Activated B cell treated with CpG ODN at 0.5 μM for 24 hours (primary cell): ENCODE measurements around the gene HPS5. TPM values are rescaled to one million over a fixed set of nuclear protein-coding genes. Genes with fewer than 3 reads are reported as not detected.

ENCODE experiments used
- ATAC-seq: fragments of 200-7000 bp; cut with Tn5 transposase; one replicate; pipeline ENCODE4 v1.10.0; 2021; ENCODE audit warnings: low read depth, mild to moderate bottlenecking, moderate library complexity
- CTCF ChIA-PET: fragments of 350-600 bp; sonication (Branson Sonifier 250); formaldehyde crosslinking; loops from one replicate; lab custom pipeline; 2021; ENCODE audit warnings: antibody characterized with exemption; lab: Charles Lee
- POLR2A ChIA-PET: fragments of 350-600 bp; sonication (Branson Sonifier 250); formaldehyde crosslinking; loops from one replicate; lab custom pipeline; 2021; ENCODE audit warnings: antibody characterized with exemption; lab: Charles Lee
- DNase-seq: peaks from one replicate; pipeline ENCODE4 v3.0.0; 2022
- H3K27ac Mint-ChIP-seq: one replicate; pipeline ENCODE4 v1.8.0; 2020; ENCODE audit warnings: mixed read lengths
- H3K27me3 Mint-ChIP-seq: one replicate; pipeline ENCODE4 v1.8.0; 2021; ENCODE audit warnings: mixed read lengths
- H3K36me3 Mint-ChIP-seq: one replicate; pipeline ENCODE4 v1.8.0; 2021; ENCODE audit warnings: low read depth, mixed read lengths
- H3K4me1 Mint-ChIP-seq: one replicate; pipeline ENCODE4 v1.8.0; 2021; ENCODE audit warnings: mixed read lengths
- H3K4me3 Mint-ChIP-seq: one replicate; pipeline ENCODE4 v1.8.0; 2020; ENCODE audit warnings: mild to moderate bottlenecking, mixed read lengths
- H3K9me3 Mint-ChIP-seq: one replicate; pipeline ENCODE4 v1.8.0; 2020; ENCODE audit warnings: mixed read lengths
- intact Hi-C: fragments of 100-400 bp; cut with micrococcal nuclease; formaldehyde crosslinking; loops from one replicate; pipeline ENCODE4 v1.15.1; 2024
- total RNA-seq: library from RNA; stranded (reverse); gene quantifications from 2 replicates; pipeline ENCODE4 v1.2.3, GENCODE V29; 2022
- TF ChIP-seq, protein P1 (sequence below): fragments of 200-600 bp; IDR thresholded peaks from one replicate; pipeline ENCODE4 v1.8.0; 2022; ENCODE audit warnings: antibody characterized with exemption, mild to moderate bottlenecking

Gene HPS5, protein sequence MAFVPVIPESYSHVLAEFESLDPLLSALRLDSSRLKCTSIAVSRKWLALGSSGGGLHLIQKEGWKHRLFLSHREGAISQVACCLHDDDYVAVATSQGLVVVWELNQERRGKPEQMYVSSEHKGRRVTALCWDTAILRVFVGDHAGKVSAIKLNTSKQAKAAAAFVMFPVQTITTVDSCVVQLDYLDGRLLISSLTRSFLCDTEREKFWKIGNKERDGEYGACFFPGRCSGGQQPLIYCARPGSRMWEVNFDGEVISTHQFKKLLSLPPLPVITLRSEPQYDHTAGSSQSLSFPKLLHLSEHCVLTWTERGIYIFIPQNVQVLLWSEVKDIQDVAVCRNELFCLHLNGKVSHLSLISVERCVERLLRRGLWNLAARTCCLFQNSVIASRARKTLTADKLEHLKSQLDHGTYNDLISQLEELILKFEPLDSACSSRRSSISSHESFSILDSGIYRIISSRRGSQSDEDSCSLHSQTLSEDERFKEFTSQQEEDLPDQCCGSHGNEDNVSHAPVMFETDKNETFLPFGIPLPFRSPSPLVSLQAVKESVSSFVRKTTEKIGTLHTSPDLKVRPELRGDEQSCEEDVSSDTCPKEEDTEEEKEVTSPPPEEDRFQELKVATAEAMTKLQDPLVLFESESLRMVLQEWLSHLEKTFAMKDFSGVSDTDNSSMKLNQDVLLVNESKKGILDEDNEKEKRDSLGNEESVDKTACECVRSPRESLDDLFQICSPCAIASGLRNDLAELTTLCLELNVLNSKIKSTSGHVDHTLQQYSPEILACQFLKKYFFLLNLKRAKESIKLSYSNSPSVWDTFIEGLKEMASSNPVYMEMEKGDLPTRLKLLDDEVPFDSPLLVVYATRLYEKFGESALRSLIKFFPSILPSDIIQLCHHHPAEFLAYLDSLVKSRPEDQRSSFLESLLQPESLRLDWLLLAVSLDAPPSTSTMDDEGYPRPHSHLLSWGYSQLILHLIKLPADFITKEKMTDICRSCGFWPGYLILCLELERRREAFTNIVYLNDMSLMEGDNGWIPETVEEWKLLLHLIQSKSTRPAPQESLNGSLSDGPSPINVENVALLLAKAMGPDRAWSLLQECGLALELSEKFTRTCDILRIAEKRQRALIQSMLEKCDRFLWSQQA
- total RNA-seq, result 42.6 and 51.0 TPM in 2 replicates

DNA sequence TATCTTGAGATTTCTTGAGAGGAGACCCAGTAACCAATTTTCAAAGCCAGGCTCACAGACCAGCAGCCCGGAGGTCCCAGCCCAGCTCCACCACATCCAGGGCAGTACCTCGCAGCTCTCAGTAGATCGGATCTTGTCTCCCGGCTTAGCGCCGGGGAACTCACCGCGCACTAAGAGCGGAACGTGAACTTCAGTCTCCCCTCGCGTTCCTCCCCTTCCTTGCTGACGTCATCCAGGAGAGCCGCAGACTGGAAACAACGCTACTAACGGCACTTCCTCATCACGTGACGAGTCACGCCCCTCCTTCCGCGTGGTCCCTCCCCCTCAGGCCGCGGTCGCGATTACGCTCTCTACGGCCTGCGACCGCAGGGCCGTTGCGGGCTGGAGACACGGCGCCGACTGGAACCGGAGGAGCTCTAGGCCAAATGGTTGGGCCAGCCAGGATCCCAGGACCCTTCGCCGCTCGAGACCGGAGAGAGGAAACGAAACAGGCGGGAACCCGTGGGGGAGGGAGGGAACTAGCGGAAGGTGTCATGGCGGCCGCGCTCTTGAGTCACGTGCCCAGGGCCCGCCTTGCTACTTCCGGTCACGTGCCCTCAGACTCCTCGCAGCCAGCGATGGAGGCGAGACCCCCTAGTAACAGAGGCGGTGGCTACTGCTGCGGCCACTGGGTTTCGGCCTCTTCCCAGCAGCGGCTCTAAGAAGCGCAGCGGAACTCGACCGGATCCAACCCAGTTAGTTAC lies at the start of gene HPS5, which contains the start of gene GTF2H1:
Gene HPS5 (minus strand): TSS at position 172 of the 743 bp plus-strand sequence. CDS start 4,282 bp downstream, outside the sequence.
Gene GTF2H1 (plus strand): TSS at position 599 of the 743 bp plus-strand sequence. CDS start 10,508 bp downstream, outside the sequence.
- peak within 1 kb of the TSS; percentile 99 for H3K4me3 Mint-ChIP-seq
- TF ChIP-seq, protein P1, sequence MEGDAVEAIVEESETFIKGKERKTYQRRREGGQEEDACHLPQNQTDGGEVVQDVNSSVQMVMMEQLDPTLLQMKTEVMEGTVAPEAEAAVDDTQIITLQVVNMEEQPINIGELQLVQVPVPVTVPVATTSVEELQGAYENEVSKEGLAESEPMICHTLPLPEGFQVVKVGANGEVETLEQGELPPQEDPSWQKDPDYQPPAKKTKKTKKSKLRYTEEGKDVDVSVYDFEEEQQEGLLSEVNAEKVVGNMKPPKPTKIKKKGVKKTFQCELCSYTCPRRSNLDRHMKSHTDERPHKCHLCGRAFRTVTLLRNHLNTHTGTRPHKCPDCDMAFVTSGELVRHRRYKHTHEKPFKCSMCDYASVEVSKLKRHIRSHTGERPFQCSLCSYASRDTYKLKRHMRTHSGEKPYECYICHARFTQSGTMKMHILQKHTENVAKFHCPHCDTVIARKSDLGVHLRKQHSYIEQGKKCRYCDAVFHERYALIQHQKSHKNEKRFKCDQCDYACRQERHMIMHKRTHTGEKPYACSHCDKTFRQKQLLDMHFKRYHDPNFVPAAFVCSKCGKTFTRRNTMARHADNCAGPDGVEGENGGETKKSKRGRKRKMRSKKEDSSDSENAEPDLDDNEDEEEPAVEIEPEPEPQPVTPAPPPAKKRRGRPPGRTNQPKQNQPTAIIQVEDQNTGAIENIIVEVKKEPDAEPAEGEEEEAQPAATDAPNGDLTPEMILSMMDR, result no peak
- peak; percentile 93 for DNase-seq
- ATAC-seq, result peak; percentile 87
- peak within 1 kb of the TSS; percentile 100 for H3K27ac Mint-ChIP-seq
- no peaks in the 10 kb centered on the region for H3K9me3 Mint-ChIP-seq
- H3K36me3 Mint-ChIP-seq, result peaks cover 59% of the 10 kb centered on the region
- CTCF ChIA-PET, result interaction anchor here (1.0 to 2.4 kb wide), 3 partner anchors 57 to 78 kb away, joined by 3 to 8 read pairs (median 3); partner anchors contain the start of gene LDHA
- intact Hi-C loops, result loop anchor here (1.0 to 10.0 kb wide), 12 partner anchors 11 to 970 kb away; partner anchors contain the start of genes IGSF22, LDHA, NCR3LG1 and SAAL1
- POLR2A ChIA-PET, result interaction anchor here (0.6 to 4.4 kb wide), 22 partner anchors 8 to 312 kb away, joined by 3 to 69 read pairs (median 5); partner anchors contain the start of genes LDHA, SAAL1, SERGEF and SPTY2D1
- peaks cover 70% of the 10 kb centered on the region for H3K4me1 Mint-ChIP-seq
- H3K27me3 Mint-ChIP-seq, result no peaks in the 10 kb centered on the region

DNA sequence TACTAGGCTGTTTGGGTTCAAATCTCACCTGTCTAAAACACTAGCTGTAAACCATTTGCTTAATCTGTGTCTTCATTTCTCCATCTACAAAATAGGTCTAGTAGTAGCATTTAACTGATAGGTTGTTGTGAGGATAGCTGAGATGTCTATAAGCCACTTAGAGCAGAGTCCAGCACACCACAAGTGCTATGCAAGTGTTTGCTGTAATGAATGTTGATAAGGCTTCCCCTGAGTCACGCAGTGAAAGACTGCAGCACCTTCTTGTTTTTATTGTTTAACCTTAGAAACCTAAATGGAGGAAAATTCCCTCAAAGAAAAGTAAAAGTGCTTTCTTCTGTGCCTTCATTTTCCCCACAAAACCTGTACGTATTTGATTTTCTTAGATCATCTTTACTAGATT lies 49.3 kb upstream of the HPS5 start:
- Mint-ChIP-seq H3K27ac (no peak overlapping the region), H3K4me3 (no peak overlapping the region), H3K4me1 (no peaks in the 10 kb centered on the region), H3K36me3 (peaks cover 25% of the 10 kb centered on the region), H3K27me3 (no peaks in the 10 kb centered on the region), H3K9me3 (no peaks in the 10 kb centered on the region)
- TF ChIP-seq, protein P1, result no peak
- intact Hi-C loops, result no loop called here
- CTCF ChIA-PET, result no interaction called here
- ATAC-seq (no peak), DNase-seq (no peak)
- POLR2A ChIA-PET, result no interaction called here

DNA sequence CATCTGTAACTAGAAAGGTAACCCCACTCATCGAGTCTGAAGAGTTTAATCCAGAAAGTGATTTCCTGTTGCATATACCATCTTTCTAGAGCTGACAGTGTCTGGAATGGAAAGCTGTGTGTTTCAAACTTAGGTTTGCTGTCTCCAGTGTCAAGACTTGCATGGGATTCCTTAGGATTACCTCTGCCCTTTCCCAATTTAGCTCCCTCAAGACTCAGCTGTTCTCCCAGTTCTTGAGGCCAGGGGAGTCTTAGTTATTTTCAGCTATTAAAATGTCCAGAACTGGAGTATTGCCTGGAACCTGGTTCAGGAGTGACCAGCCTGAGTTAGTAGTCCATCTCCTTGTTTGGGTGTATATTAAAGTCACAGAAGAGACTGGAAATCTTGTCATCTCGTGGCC lies 47.5 kb upstream of the HPS5 start:
- POLR2A ChIA-PET, result interaction anchor here (0.6 kb wide), 1 partner anchor 15 kb away, joined by 3 read pairs; no protein-coding TSS in a partner anchor
- DNase-seq (no peak), ATAC-seq (no peak)
- Mint-ChIP-seq H3K9me3 (no peaks in the 10 kb centered on the region), H3K27ac (no peak overlapping the region), H3K27me3 (no peaks in the 10 kb centered on the region), H3K36me3 (peaks cover 39% of the 10 kb centered on the region), H3K4me1 (no peaks in the 10 kb centered on the region), H3K4me3 (no peak overlapping the region)
- CTCF ChIA-PET, result no interaction called here
- intact Hi-C loops, result no loop called here
- TF ChIP-seq, protein P1, result no peak

DNA sequence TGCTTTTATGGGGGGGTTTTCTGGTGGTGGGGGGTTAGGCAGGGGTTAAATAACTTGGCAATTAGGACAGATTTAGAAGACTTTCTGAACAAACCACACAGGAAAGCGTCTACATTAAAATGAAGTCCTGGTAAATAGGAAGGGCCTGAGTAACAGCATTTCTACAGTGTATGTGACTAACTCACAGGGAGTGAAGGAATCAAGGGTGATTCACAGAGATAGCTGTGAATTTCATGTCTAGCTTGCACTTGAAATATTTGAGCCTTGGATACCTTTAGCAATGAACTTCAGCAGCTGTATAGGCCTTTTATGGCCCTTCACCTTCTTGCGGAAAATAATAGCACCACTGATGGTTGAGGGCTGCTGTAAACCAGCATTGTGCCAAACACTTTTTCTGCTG lies 46.3 kb upstream of the HPS5 start:
- Mint-ChIP-seq H3K9me3 (no peaks in the 10 kb centered on the region), H3K4me3 (no peak overlapping the region), H3K4me1 (no peaks in the 10 kb centered on the region), H3K27ac (peak overlapping the region; percentile 22), H3K27me3 (no peaks in the 10 kb centered on the region), H3K36me3 (peaks cover 50% of the 10 kb centered on the region)
- ChIA-PET CTCF (no interaction called here), POLR2A (no interaction called here)
- TF ChIP-seq, protein P1, result no peak
- intact Hi-C loops, result no loop called here
- DNase-seq (no peak), ATAC-seq (no peak)
